Heart left ventricle (tissue), 13 donors: Measurements from ENCODE around the gene NR3C2.

ENCODE experiments used
- POLR2A ChIP-seq, 2 donors: fragments of 450-650 bp; IDR thresholded peaks; one replicate each; pipeline ENCODE4 v1.6.1; 2017; ENCODE audit warnings: antibody characterized with exemption in 2 of 2, mild to moderate bottlenecking in 2 of 2, moderate library complexity in 2 of 2
- TF ChIP-seq, protein P1 (sequence below), 12 donors: fragments of 200-600 bp; sonication (generic) in 4 of 12; IDR thresholded peaks; one replicate each; pipeline versions ENCODE4 v1.5.0 to v1.8.0; 2018 to 2022; ENCODE audit warnings: antibody characterized with exemption in 12 of 12, mild to moderate bottlenecking in 5 of 12
- donor health status: ischemic (EF 13 %, LVEDD 7.1; RV severe dilation, severe dysfunction).
- donor health status: DM: no; HTN: yes; CAD: no.
- donor health status: DM: no; HTN: no; CAD: no.
- donor health status: ischemic (EF 25% LVEDD 6.9; RV normal size, moderate dysfunction).
- donor health status: ischemic (EF 25% LVEDD 5.7; RV mildly dilated, moderate dysfunction).
- donor health status: ischemic (EF 35%, LVEDD 5.7; RV mildly dilated, moderate dysfunction).
- donor health status: nonischemic (EF 11% LVEDD 7.7; RV severe dilation, severe dysfunction).
- donor health status: DM: yes; HTN: yes; CAD: no.
- donor health status: PGD.
- donor health status: ischemic (EF 29% LVEDD 5.4; RV normal size, mild dysfunction).
- donor health status: nonischemic (EF 23%, LVEDD 6.1; RV moderate dilation, normal function).

DNA sequence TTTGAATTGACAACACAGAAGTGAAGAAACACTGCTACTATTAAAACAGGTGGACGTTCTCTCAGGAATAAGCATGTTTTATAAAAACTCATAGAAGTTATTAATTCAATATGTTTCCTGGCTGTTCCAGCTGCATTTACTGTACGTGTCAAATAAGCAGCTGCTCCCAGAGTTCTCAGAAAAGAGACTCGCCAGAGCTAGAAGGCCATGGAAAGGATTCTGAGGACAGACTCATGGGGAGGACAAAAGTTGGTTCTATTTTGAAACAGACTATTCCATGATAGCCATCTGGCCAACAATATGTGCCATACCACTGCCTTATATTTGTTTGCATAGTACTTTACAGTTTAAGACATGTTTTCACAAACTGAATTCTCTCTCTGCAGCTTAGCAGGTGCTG lies 136.5 kb downstream of the NR3C2 start:
- TF ChIP-seq, protein P1, sequence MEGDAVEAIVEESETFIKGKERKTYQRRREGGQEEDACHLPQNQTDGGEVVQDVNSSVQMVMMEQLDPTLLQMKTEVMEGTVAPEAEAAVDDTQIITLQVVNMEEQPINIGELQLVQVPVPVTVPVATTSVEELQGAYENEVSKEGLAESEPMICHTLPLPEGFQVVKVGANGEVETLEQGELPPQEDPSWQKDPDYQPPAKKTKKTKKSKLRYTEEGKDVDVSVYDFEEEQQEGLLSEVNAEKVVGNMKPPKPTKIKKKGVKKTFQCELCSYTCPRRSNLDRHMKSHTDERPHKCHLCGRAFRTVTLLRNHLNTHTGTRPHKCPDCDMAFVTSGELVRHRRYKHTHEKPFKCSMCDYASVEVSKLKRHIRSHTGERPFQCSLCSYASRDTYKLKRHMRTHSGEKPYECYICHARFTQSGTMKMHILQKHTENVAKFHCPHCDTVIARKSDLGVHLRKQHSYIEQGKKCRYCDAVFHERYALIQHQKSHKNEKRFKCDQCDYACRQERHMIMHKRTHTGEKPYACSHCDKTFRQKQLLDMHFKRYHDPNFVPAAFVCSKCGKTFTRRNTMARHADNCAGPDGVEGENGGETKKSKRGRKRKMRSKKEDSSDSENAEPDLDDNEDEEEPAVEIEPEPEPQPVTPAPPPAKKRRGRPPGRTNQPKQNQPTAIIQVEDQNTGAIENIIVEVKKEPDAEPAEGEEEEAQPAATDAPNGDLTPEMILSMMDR (IDR thresholded peaks at IDR 0.05) = no peak
- no peak for TF ChIP-seq POLR2A (IDR thresholded peaks at IDR 0.05)
